GM18511 (cell line): ENCODE results near the gene EDEM1.
A peak's percentile ranks its signal among the peaks of the same experiment; 100 is the strongest.
"Not testable (repeated sequence)": the region's sequence is repeated elsewhere in the genome, so short reads cannot be mapped to it uniquely, and the experiment has no call there.

Source experiments
- ATAC-seq: cut with Tn5 transposase; IDR thresholded peaks from one replicate; pipeline ENCODE4 v1.9.1; 2021; ENCODE audit warnings: mild to moderate bottlenecking, moderate library complexity; ENCODE audit not compliant: unreplicated experiment

Gene EDEM1

DNA sequence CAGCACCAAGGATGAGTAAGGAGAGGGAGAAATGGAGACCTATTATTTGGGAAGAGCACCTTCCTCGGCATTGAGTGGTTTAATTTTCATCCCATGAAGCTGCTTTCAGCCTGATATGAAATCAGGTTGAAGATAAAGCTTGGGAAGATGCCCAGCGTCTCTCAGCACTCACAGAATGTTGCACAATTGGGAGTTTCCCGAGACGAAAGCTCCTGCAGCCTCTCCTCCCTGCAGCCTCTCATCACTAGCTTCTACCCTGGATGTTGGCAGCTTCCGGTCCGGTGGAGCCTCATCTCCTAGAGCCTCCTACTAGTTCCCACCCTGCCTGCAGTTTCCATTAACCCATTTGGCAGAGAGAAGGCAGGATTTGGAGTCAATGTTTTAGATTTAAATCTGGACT is 40.3 kb downstream of the EDEM1 start:
- ATAC-seq = no peak

DNA sequence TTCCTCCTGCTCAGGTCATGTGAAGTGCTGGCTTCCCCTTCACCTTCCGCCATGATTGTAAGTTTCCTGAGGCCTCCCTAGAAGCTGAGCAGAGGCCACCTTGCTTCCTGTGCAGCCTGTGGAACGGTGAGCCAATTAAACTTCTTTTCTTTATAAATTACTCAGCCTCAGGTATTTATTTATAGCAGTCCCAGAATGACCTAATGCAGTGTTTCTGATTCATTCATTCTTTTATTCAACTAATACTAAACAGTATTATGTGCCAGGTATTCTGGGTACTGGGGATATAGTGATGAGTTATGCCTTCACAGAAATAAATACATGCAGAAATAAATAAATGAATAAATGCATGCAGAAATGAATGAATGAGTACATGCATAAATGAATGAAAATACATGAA is 41.9 kb downstream of the EDEM1 start:
- no peak for ATAC-seq

- ATAC-seq = peak; percentile 27
Observed at GRCh38 chr3:5231074-5231473, 43.6 kb downstream of the EDEM1 start.

DNA sequence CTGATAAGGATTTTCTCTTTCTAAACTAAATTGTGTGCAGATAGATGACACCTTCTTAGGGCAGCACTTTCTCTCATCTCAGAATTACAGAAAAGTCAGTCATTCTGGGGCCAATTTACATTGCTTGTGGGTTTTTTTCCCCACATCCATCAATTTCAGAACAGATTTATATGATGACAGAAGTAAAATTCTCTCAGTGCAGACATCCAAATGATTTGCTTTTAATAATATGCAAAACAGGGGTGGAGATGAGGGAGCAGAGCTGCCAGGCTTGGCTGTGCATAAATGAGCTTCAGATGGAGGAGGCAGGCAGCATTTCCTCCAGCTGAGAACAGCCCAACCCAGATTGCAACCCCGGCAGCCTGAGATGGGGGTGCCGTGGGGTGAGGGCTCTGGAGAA is 44.0 kb downstream of the EDEM1 start:
- ATAC-seq = peak; percentile 33

GRCh38 chr3:5232570-5232969 is 45.1 kb downstream of the EDEM1 start:
- ATAC-seq = no peak

DNA sequence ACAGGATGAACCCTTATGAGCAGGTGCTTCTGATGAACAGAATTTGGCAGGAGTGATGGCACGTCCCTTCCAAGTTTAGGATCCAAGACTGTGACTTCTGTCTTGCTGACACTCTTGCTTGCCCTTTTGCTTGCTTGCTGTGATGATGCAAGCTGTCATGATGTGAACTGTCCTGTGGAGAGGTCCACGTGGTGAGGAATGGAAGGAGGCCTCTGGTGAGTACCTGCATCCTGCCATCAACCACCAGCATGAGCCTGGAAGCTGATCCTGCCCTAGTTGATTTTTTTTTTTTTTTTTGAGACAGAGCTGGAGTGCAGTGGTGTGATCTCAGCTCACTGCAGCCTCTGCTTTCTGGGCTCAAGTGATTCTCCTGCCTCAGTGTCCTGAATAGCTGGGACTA is 45.5 kb downstream of the EDEM1 start:
- ATAC-seq = no peak

GRCh38 chr3:5235655-5236054 is 48.1 kb downstream of the EDEM1 start:
- ATAC-seq = no peak

DNA sequence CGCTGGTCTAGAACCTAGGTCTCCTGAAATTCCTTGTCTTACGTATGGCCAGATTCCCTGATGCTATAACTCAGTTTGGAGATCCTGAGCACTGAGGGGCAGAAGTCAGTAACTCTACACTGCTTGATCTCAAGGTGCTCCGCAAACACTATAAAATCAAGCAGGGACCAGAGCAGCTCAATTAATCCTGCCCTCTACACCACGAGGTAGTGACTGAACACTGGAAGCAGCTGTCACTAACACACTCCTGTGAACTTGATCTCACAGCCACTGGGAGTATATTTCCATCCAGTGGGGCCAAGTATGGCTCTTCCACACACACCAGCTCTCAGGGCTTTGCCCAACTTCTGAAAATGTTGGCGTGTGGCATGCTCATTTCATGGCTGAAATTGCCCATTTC is 51.0 kb downstream of the EDEM1 start:
- no peak for ATAC-seq

- ATAC-seq = no peak
Observed at GRCh38 chr3:5239602-5240001, 52.1 kb downstream of the EDEM1 start.

DNA sequence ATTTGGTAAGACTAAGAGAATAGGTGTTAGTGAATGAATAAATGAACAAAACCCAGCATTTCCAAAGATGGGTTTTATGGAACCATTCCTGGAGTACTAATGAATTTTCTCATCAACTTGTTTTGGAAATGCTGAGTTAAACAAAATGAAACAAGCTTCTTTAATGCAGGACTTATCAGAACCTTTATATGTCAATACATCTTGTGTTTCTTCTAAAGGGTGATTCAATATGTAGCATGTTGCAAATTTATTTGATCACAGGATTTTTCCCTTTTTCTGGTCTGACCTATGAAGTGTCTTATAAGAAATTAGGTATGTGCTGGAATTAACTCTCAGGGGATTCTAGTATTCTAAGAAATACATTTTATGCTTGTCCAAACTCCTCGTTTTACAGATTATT is 53.2 kb downstream of the EDEM1 start:
- ATAC-seq = no peak

DNA sequence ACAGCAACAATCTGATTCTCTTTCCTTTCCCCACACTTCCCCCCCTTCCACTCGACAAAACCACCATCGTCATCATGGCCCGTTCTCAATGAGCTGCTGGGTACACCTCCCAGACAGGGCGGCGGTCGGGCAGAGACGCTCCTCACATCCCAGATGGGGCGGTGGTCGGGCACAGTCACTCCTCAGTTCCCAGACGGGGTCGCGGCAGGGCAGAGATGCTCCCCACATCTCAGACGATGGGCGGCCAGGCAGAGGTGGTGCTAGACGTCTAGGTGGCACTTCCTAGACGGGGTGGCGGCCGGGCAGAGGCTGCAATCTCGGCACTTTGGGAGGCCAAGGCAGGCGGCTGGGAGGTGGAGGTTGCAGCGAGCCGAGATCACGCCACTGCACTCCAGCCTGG is 55.3 kb downstream of the EDEM1 start:
- not testable (repeated sequence) for ATAC-seq

DNA sequence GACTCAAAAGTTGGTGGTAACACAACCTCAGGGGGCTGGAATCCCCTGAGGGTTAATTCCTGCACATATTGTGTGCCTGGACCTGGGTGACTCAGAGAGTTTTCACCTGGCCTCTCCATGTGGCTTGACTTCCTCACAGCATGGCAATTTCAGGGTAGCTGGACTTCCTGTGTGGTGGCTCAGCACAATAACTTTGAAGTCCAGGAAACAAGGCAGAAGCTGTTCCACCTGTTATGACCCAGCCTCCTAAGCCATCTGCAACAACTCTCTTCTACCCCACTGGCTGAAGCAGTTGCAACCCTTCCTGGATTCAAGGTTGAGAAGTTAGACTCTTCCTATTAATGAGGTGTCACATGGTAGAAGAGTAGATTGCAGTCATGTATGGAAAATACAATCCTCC is 58.4 kb downstream of the EDEM1 start:
- ATAC-seq = no peak

DNA sequence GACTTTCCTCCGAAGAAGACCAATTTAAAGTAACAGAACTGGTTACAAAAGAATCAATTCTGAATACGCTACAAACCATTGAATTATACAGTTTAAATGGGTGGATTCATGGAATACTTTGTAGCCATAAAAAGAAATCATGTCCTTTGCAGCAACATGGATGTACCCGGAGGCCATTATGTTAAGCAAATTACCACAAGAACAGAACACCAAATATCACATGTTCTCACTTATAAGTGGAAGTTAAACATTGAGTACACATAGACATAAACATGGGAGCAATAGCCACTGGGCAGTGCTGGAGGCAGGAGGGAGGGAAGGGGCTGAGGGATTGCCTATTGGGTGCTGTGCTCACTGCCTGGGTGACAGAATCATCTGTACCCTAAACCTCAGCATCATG is 61.3 kb downstream of the EDEM1 start:
- ATAC-seq = no peak

GRCh38 chr3:5250467-5251195 is 63.1 kb downstream of the EDEM1 start:
- ATAC-seq = no peak

DNA sequence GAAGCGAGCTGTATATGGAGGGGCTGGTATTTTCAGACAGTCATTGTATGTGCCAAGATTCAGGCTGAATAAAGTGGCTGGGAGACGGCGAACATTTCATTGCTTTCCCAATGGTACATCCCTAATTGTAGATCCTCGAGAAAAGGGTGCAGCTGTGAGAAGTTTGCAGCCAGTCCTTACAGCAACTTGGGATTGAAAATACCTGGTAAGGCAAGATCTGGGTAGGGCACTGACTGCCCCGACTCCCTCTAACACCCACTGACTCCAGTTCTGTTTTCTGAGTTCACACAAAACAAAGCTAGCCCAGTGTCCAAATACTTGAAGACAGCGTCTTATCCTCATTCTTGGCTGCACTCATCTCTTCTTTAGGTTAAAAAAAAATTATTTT is 63.7 kb downstream of the EDEM1 start:
- no peak for ATAC-seq

DNA sequence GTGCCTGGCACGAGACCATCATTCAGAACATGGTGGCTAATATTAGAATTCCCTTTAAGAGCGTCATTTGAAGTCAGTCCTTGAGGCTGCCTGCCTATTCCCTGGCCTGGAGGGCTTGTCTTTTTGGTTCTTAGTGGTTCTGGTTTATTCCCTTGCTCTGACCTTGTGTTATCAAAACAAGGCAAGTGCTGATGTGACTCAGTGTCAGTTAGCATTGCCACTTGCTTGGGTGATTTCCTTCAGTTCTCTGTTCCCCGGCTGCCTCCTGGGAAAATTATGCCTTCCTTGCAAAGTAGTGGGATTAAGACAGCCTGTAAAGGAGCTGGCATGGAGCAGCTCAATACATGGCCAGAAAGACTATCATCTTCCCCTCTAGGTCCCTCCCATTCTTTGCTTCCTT is 64.6 kb downstream of the EDEM1 start:
- ATAC-seq = no peak

DNA sequence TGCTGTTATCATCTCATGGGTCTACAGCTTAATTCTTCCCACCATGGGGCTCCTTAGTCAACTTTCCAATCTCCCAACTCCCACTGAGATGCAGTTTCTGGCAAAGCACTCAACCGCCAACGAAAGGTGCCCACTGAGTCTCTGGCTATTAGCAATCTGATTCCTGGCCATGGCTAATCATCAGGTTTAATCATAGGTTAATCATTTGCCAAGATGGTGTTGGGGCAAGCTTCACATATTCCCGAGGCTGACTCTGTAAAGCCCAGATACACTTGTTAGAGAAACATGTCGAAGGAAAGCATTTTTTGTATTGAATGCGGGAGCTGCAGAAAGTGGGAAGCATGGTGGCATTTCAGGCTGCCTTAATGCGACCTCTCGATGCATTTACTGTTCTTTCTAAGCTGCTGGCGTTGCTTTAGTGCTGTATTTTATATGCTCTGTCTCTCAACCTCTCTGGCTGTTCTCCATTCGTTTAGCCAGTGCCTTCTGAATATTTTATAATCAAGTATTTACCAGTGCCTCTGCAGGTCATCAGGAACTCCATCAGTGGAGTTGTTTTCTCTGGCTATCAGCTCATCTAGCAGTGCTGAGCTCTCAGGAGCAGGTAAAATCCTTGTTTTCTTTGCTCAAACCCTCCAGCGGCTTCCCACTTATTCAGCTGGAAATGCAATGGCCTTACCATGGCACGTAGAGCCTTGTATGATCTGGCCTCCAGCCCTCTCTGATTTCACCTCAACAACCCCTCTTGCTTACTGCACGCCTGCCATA is 67.0 kb downstream of the EDEM1 start:
- ATAC-seq = no peak

- no peak for ATAC-seq
Observed at GRCh38 chr3:5255404-5256344, 68.2 kb downstream of the EDEM1 start.

GRCh38 chr3:5258526-5258925 is 71.0 kb downstream of the EDEM1 start:
- ATAC-seq = no peak

DNA sequence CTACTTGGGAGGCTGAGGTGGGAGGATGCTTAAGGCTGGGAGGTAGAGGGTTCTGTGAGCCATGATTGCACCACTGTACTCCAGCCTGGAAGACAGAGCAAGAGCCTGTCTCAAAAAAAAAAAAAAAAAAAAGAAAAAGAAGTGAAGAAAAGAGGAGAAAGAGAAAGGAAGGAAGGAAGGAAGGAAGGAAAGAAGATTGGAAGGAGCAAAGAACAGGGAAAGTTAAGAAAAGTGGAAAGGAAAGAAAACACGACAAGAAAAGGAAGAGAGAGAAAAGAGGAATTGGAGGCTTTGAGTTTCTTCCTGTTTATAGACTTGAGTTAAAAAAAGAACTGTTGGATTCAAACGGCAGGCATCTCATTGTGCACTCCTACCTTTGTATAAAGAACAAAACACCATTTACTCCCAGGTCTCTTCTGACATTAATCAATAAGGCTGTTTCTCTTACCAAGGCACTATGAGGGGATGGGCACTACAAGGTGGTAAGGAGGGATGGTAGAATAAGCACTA is 73.5 kb downstream of the EDEM1 start:
- ATAC-seq = no peak

GRCh38 chr3:5262507-5262906 is 75.0 kb downstream of the EDEM1 start:
- ATAC-seq = no peak
